ENCODE data around the gene SLC39A11.

DNA sequence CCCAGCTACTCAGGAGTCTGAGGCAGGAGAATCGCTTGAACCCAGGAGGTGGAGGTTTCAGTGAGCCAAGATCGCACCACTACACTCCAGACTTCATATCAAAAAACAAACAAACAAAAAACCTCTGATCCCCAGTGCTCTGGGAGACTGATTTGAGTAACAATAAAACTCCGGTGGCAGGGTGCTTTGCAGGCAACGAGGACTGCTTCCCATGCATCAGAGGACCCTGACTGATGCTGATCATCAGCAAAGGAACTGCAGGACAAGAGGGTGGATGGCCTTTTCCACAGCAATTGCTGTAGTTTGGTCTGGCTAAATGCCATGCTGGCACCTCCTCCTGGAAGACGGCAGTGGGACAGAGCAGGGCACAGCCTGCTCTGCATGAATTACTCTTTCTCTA lies 6.4 kb upstream of the SLC39A11 start:
- TF ChIP-seq, protein P1, sequence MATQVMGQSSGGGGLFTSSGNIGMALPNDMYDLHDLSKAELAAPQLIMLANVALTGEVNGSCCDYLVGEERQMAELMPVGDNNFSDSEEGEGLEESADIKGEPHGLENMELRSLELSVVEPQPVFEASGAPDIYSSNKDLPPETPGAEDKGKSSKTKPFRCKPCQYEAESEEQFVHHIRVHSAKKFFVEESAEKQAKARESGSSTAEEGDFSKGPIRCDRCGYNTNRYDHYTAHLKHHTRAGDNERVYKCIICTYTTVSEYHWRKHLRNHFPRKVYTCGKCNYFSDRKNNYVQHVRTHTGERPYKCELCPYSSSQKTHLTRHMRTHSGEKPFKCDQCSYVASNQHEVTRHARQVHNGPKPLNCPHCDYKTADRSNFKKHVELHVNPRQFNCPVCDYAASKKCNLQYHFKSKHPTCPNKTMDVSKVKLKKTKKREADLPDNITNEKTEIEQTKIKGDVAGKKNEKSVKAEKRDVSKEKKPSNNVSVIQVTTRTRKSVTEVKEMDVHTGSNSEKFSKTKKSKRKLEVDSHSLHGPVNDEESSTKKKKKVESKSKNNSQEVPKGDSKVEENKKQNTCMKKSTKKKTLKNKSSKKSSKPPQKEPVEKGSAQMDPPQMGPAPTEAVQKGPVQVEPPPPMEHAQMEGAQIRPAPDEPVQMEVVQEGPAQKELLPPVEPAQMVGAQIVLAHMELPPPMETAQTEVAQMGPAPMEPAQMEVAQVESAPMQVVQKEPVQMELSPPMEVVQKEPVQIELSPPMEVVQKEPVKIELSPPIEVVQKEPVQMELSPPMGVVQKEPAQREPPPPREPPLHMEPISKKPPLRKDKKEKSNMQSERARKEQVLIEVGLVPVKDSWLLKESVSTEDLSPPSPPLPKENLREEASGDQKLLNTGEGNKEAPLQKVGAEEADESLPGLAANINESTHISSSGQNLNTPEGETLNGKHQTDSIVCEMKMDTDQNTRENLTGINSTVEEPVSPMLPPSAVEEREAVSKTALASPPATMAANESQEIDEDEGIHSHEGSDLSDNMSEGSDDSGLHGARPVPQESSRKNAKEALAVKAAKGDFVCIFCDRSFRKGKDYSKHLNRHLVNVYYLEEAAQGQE (IDR thresholded peaks at IDR 0.05; ENCODE audit: insufficient replicate concordance, low read depth), result no peak
- TF ChIP-seq, protein P2, sequence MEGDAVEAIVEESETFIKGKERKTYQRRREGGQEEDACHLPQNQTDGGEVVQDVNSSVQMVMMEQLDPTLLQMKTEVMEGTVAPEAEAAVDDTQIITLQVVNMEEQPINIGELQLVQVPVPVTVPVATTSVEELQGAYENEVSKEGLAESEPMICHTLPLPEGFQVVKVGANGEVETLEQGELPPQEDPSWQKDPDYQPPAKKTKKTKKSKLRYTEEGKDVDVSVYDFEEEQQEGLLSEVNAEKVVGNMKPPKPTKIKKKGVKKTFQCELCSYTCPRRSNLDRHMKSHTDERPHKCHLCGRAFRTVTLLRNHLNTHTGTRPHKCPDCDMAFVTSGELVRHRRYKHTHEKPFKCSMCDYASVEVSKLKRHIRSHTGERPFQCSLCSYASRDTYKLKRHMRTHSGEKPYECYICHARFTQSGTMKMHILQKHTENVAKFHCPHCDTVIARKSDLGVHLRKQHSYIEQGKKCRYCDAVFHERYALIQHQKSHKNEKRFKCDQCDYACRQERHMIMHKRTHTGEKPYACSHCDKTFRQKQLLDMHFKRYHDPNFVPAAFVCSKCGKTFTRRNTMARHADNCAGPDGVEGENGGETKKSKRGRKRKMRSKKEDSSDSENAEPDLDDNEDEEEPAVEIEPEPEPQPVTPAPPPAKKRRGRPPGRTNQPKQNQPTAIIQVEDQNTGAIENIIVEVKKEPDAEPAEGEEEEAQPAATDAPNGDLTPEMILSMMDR (IDR thresholded peaks at IDR 0.05; ENCODE audit: insufficient read depth, low read length), result no peak
- no peak for TF ChIP-seq GABPA (IDR thresholded peaks at IDR 0.05; ENCODE audit: low read depth)

Measured in HL-60 (cell line).